AML-193 (cell line): ENCODE data around the gene C17orf107.
"Not testable (repeated sequence)": the region's sequence is repeated elsewhere in the genome, so short reads cannot be mapped to it uniquely, and the experiment has no call there.

Source experiments
- DNase-seq, 2 experiments: peaks; one replicate each; lab custom pipeline; 2025; lab: John Stamatoyannopoulos, UW

C17orf107 gene

DNA sequence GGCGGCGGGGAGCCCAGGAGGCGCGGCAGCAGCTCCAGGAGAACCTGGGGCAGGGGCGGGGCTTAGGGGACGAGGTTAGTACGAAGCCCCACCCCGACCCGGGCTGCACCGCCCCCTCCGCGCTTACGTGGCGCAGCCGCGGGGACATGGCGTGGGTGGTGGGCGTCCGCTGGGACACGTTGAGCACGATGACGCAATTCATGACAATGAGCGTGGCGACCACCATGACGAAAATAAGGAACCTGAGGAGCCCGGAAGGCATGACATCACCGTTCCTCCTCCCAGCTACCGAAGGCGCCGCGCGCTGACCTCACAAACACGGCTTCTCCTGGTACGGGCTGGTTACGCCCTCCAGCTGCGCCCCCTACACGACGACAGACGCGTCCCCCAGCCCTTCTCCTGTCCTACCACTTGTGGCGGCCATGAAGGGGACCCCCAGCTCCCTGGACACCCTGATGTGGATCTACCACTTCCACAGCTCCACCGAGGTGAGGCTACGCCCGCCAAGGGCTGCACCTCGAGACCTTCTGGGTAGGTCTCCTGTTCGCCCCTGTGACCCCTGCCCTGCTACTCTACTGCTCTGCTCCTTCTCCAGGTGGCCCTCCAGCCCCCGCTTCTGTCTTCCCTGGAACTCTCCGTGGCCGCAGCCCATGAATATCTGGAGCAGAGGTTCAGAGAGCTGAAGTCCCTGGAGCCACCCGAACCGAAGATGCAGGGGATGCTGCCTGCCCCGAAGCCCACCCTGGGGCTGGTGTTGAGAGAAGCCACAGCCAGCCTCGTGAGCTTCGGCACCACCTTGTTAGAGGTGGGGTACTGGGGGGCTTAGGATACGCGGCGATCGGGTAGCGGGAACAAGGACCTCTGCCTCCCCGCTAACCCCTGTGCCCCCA, at the start of gene C17orf107:
TSS of gene C17orf107 (plus strand) at position 196 of the 890 bp plus-strand sequence. CDS start at position 423, 227 bp downstream.
- no peak for DNase-seq

DNA sequence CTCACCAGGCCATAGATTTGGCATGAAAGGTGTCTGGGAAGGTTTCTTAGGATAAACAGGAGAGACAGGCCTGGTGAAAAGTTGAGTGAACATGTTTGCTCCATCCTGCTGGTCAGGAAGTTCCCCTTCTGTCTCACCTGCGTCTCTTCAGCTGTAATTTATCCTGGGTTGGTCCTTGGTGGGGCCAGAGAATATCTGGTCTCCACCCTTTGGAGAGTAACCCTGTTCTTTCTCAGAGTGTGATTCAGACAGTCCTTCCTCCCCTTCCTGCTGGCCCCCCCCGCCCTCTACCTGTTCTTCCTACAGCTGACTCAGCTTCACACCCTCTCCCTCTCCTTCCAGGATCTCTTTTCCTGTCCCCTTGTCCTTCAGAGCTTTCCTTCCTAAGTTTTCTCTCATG, 49.1 kb upstream of the C17orf107 start:
- no peak for DNase-seq

GRCh38 chr17:4851084-4851483, 48.3 kb upstream of the C17orf107 start:
- no peak for DNase-seq

- DNase-seq, result no peak
These were observed 46.6 kb upstream of the C17orf107 start for GRCh38 chr17:4852567-4853207.

- no peak for DNase-seq
These were observed 46.1 kb upstream of the C17orf107 start for GRCh38 chr17:4853208-4853671.

DNA sequence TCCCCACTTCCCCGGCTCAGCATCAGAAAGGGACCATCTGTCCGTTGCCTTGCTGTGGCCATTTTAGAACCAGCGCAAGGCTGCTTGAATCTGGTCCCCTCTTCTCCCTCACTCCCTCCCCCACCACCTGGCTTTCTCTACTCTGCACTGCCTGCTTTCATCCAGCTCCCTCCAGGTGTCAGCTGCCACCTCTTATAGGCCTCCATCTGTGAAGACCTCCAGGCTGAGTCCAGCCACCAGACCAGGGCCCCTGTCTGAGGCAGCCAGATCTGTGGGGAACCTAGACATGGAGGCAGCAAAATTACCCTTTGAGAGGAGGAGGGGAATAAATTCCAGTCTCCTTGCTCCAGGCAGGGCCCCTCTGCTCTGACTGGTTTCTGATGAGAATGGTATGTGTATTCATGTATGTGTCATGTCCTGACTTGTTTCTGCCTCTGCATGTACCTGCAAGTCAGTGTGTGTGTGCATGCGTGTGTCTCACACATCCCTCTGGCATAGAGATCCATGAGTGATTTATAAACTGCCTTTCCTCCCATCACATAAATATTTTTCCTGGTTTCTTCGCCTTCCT, 45.1 kb upstream of the C17orf107 start:
- no peak for DNase-seq

- no peak for DNase-seq
These were observed 42.9 kb upstream of the C17orf107 start for GRCh38 chr17:4856271-4856936.

GRCh38 chr17:4856937-4857314, 42.4 kb upstream of the C17orf107 start:
- no peak for DNase-seq

GRCh38 chr17:4857347-4857746, 42.0 kb upstream of the C17orf107 start:
- DNase-seq, result not testable (repeated sequence)

- no peak for DNase-seq
These were observed 41.1 kb upstream of the C17orf107 start for GRCh38 chr17:4858068-4858881.

DNA sequence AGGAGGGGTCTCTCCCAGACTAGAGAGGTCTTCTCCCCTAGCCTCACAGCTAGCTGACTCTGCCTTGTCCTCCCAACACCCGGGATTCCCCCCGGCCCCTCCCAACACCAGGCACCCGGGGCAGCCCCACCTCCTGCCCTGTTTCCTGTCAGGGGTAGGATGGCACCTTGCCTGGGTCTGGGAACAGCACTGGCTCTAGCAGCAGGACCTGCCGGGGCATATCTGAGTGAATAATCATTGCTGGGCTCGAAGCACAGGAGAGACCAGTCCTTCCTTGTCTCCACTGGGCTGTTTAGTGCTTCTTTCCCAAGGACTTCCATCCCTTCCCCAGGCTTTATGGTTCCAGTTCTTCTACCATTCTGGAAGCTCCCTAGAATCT, 40.5 kb upstream of the C17orf107 start:
- DNase-seq, result no peak

- no peak for DNase-seq
These were observed 39.3 kb upstream of the C17orf107 start for GRCh38 chr17:4859816-4860625.

DNA sequence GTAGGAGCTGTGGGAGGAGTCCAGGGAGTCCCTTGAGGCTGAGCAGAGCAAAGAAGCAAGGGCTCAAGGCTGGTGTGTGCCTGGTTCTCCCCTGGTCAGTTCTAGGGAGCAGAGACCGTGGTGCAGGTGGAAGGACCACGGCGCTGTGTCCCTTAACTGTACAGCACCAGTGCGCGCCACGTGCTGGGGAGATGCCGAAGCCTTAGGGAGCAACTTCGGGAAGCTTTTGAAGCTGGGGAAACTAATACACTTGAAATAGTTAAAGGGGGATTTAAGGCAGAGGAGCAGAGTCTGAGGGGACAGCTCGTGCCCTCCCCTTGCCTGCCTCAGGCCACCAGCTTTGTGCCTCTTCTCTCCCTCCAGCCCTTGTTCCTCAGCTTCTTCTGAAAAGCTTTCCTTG, 38.7 kb upstream of the C17orf107 start:
- no peak for DNase-seq

GRCh38 chr17:4861052-4861451, 38.3 kb upstream of the C17orf107 start:
- no peak for DNase-seq

DNA sequence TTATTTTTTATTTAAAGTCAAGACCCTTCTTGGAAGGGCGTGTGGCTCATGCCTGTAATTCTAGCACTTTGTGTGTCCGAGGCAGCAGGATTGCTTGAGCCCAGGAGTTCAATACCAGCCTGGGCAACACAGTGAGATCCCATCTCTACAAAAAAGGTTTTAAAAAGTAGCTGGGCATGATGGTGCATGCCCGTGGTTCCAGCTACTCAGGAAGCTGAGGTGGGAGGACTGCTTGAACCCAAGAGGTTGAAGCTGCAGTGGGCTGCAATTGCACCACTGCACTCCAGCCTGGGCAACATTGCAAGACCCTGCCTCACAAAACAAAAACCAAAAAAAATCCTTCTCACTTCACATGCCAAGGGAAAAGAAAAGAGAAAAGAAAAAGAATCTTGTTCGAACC, 36.6 kb upstream of the C17orf107 start:
- no peak for DNase-seq

DNA sequence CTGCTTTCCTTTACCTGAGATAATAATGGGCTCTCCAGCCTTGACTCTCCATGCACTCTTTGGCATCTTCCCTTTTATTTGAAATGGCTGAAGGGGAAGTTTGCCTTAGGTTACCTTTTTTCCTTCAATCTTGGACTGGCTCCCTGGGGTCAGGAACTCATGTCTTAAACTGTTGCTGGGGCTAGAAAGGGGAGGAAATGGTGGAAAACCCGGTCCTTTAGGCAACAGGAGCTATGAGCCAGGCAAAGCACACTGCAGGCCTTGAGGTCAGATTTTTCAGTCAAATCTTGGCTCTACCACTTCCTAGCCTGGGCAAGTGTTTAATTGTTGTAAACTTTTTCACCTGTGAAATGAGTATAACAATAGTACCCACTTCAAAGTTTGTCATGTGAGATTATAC, 36.0 kb upstream of the C17orf107 start:
- DNase-seq, result no peak

DNA sequence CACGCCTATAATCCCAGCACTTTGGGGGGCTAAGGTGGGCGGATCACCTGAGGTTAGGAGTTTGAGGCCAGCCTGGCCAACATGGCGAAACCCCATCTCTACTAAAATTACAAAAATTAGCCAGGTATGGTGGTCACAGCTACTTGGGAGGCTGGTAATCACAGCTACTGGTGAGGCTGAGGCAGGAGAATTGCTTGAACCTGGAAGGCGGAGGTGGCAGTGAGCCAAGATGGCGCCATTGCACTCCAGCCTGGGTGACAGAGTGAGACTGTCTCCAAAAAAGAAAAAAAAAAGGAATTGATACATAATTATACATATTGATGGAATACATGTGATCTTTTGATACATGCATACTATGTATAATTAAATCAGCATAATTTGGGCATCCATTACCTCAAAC, 31.8 kb upstream of the C17orf107 start:
- not testable (repeated sequence) for DNase-seq

DNA sequence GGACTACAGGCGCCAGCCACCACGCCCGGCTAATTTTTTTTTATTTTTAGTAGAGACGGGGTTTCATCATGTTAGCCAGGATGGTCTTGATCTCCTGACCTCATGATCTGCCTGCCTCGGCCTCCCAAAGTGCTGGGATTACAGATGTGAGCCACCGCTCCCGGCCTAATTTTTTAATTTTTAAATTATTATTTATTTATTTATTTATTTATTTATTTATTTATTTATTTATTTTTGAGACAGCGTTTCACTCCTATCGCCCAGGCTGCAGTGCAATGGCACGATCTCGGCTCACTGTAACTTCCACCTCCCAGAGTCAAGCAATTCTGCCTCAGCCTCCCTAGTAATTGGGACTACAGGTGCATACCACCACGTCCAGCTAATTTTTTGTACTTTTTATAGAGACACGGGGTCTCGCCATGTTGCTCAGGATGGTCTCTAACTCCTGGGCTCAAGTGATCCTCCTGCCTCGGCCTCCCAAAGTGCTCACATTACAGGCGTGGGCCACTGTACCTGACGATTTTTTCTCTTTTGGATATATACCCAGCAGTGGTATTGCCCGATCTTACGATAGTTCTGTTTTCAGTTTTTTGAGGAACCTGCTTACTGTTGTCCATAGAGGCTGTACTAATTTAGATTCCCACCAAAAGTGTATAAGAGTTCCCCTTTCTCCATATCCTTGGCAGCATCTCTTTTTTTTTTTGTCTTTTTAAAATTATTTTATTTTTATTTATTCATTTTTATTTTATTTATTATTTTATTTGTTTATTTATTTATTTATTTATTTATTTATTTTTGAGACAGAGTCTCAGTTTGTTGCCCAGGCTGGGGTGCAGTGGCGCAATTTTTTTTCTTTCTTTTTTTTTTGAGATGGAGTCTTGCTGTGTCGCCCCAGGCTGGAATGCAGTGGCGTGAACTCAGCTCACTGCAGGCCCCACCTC, 30.0 kb upstream of the C17orf107 start:
- DNase-seq, result not testable (repeated sequence)

GRCh38 chr17:4870855-4871254, 28.5 kb upstream of the C17orf107 start:
- no peak for DNase-seq

DNA sequence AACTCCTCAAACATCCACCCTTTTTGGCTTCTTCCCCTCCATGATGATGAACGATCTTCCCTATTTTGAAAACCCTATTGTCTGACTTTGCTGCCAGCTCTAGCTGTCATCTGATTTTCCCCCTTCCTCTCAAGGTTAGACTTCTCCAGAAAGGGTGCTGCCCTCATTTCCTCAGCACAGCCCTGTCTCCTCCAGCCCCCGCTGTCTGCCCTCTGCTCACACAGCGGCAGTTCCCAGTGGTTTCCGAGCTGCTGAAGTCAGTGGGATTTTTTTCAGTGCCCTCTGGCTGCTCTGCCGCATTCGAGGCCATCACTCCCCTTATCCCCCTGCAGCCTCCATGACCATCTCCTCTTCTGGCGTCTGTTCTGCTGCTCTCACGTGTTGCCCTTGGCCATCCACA, 26.6 kb upstream of the C17orf107 start:
- no peak for DNase-seq
